Thoracic aorta (tissue), 2 donors: ENCODE results near the gene TET3. TPM values are rescaled to one million over a fixed set of nuclear protein-coding genes. Genes with fewer than 3 reads are reported as not detected.

Experiments used
- ATAC-seq: fragments of 150-250 bp; one replicate; pipeline ENCODE4 v1.8.0; 2017; ENCODE audit warnings: low read depth; ENCODE audit not compliant: insufficient number of reproducible peaks, low FRiP score
- DNase-seq: peaks from one replicate; pipeline ENCODE4 v3.0.0-alpha.2; 2020; ENCODE audit warnings: low spot score
- H3K27ac ChIP-seq, 2 donors: fragments of 200-600 bp; sonication (generic); 1 replicate in 1 of 2; 2 replicates in 1 of 2; pipeline ENCODE4 v1.5.1; 2016; ENCODE audit warnings: mild to moderate bottlenecking in 2 of 2, moderate library complexity in 2 of 2
- H3K27me3 ChIP-seq: fragments of 200-600 bp; sonication (generic); replicated peaks from 2 replicates; pipeline ENCODE4 v1.6.0; 2016; ENCODE audit warnings: mild to moderate bottlenecking; ENCODE audit not compliant: insufficient read depth
- H3K36me3 ChIP-seq: fragments of 200-600 bp; sonication (generic); one replicate; pipeline ENCODE4 v1.5.1; 2016
- H3K4me1 ChIP-seq, 2 donors: fragments of 200-600 bp; sonication (generic); 1 replicate in 1 of 2; 2 replicates in 1 of 2; pipeline versions ENCODE4 v1.5.1 to v1.6.0; 2016; ENCODE audit warnings: low read depth in 2 of 2, mild to moderate bottlenecking in 1 of 2; ENCODE audit not compliant: control insufficient read depth in 1 of 2
- H3K4me3 ChIP-seq: fragments of 200-600 bp; sonication (generic); 2 replicates; pipeline ENCODE4 v1.5.1; 2016; ENCODE audit warnings: mild to moderate bottlenecking
- H3K9me3 ChIP-seq: fragments of 200-600 bp; sonication (generic); 2 replicates; pipeline ENCODE4 v1.5.1; 2016
- CTCF ChIP-seq: fragments of 200-600 bp; sonication (generic); IDR thresholded peaks from one replicate; pipeline ENCODE4 v1.5.1; 2019; ENCODE audit warnings: antibody characterized with exemption
- total RNA-seq, 2 donors: library from RNA; depleted of rRNA; stranded (reverse); fragments of >200 nt; gene quantifications; one replicate each; pipeline versions ENCODE4 v1.1.0 to v1.2.3, GENCODE V29; 2016

The TET3 gene
- total RNA-seq, 2 donors from 2014 or later = 8.7 to 15.8 TPM

- peaks cover 4 to 7% of the 10 kb centered on the region in 2 donors for H3K4me1 ChIP-seq
- no peak overlapping the region for H3K27ac ChIP-seq
- ATAC-seq = no peak
These were observed 42.8 kb downstream of the TET3 start for GRCh38 chr2:74027496-74027895.

GRCh38 chr2:74028290-74028689 lies 43.6 kb downstream of the TET3 start:
- no peak for ATAC-seq
- H3K27me3 ChIP-seq = no peaks in the 10 kb centered on the region
- no peak for TF ChIP-seq CTCF
- no peak overlapping the region for H3K27ac ChIP-seq
- no peak overlapping the region for H3K4me3 ChIP-seq
- H3K36me3 ChIP-seq = no peaks in the 10 kb centered on the region
- H3K9me3 ChIP-seq = no peaks in the 10 kb centered on the region
- H3K4me1 ChIP-seq = peaks cover 4 to 11% of the 10 kb centered on the region in 2 donors
- DNase-seq = no peak

More at GRCh38 chr2:74027496-74027895, 42.8 kb downstream of the TET3 start:
- no peaks in the 10 kb centered on the region for H3K36me3 ChIP-seq
- H3K9me3 ChIP-seq = no peaks in the 10 kb centered on the region
- DNase-seq = no peak
- H3K4me3 ChIP-seq = no peak overlapping the region
- no peak for TF ChIP-seq CTCF
- no peaks in the 10 kb centered on the region for H3K27me3 ChIP-seq

GRCh38 chr2:74028741-74029140 lies 44.0 kb downstream of the TET3 start:
- DNase-seq (no peak), ATAC-seq (no peak)
- Histone ChIP-seq H3K4me1 (peaks cover 4 to 11% of the 10 kb centered on the region in 2 donors), H3K27me3 (no peaks in the 10 kb centered on the region), H3K9me3 (no peaks in the 10 kb centered on the region), H3K4me3 (no peak overlapping the region), H3K27ac (no peak overlapping the region), H3K36me3 (no peaks in the 10 kb centered on the region)
- no peak for TF ChIP-seq CTCF

GRCh38 chr2:74029714-74030397 lies 45.1 kb downstream of the TET3 start:
- no peak for DNase-seq
- no peak for ATAC-seq
- Histone ChIP-seq H3K27ac (no peak overlapping the region), H3K36me3 (no peaks in the 10 kb centered on the region), H3K27me3 (no peaks in the 10 kb centered on the region), H3K9me3 (no peaks in the 10 kb centered on the region), H3K4me1 (peaks cover 4 to 11% of the 10 kb centered on the region in 2 donors), H3K4me3 (no peak overlapping the region)
- no peak for TF ChIP-seq CTCF

- DNase-seq (no peak), ATAC-seq (no peak)
- no peak for TF ChIP-seq CTCF
- Histone ChIP-seq H3K4me3 (no peak overlapping the region), H3K27me3 (no peaks in the 10 kb centered on the region), H3K36me3 (no peaks in the 10 kb centered on the region), H3K27ac (no peak overlapping the region), H3K4me1 (peaks cover 4 to 11% of the 10 kb centered on the region in 2 donors), H3K9me3 (no peaks in the 10 kb centered on the region)
These were observed 46.5 kb downstream of the TET3 start for GRCh38 chr2:74031221-74031620.
